B cell (primary cell): ENCODE measurements around the gene TP63. TPM values are rescaled to one million over a fixed set of nuclear protein-coding genes. Genes with fewer than 3 reads are reported as not detected.

Experiments
- ATAC-seq: fragments of 200-7000 bp; cut with Tn5 transposase; one replicate; pipeline ENCODE4 v1.10.0; 2021; ENCODE audit warnings: low read depth, mild to moderate bottlenecking, moderate number of reproducible peaks, moderate library complexity
- CTCF ChIA-PET: fragments of 350-600 bp; sonication (Branson Sonifier 250); formaldehyde crosslinking; loops from one replicate; lab custom pipeline; 2021; ENCODE audit warnings: antibody characterized with exemption, inconsistent platforms; lab: Charles Lee
- POLR2A ChIA-PET: fragments of 350-600 bp; sonication (Branson Sonifier 250); formaldehyde crosslinking; loops from one replicate; lab custom pipeline; 2021; ENCODE audit warnings: antibody characterized with exemption; lab: Charles Lee
- DNase-seq: peaks from one replicate; pipeline ENCODE4 v3.0.0; 2013
- H2AFZ ChIP-seq: 2 replicates; pipeline ENCODE4 v1.6.1; 2012; ENCODE audit warnings: mild to moderate bottlenecking, low read depth, low read length; ENCODE audit not compliant: insufficient read depth, poor library complexity, severe bottlenecking
- H3K27ac ChIP-seq, 2 donors: 1 replicate in 1 of 2; 2 replicates in 1 of 2; pipeline ENCODE4 v1.5.1; 2012 to 2013; ENCODE audit warnings: low read length in 2 of 2, mild to moderate bottlenecking in 2 of 2, moderate library complexity in 1 of 2
- H3K27me3 ChIP-seq, 4 experiments: fragments of 200-600 bp in 1 of 4; sonication (generic) in 1 of 4; replicated peaks in 1 of 4; 1 replicate in 2 of 4; 2 replicates in 2 of 4; pipeline versions ENCODE4 v1.6.1 to v1.7.0; 2013 to 2016; ENCODE audit warnings: low read length in 3 of 4, mild to moderate bottlenecking in 2 of 4, mixed read lengths in 1 of 4, moderate library complexity in 1 of 4; ENCODE audit not compliant: insufficient read depth in 4 of 4, control insufficient read depth in 3 of 4; ENCODE audit errors: control extremely low read depth in 1 of 4
- H3K36me3 ChIP-seq, 2 experiments: replicated peaks in 1 of 2; 1 replicate in 1 of 2; 2 replicates in 1 of 2; pipeline versions ENCODE4 v1.6.1 to v1.7.1; 2013; ENCODE audit warnings: low read length in 1 of 2; ENCODE audit not compliant: insufficient read depth in 2 of 2, control insufficient read depth in 1 of 2; ENCODE audit errors: control extremely low read depth in 1 of 2, extremely low read depth in 1 of 2
- H3K4me1 ChIP-seq, 2 donors: fragments of 200-600 bp in 1 of 2; sonication (generic) in 1 of 2; 1 replicate in 1 of 2; 2 replicates in 1 of 2; pipeline versions ENCODE4 v1.5.1 to v1.6.1; 2013 to 2017; ENCODE audit warnings: low read length in 2 of 2; ENCODE audit not compliant: control insufficient read depth in 2 of 2, insufficient read depth in 2 of 2
- H3K4me2 ChIP-seq: replicated peaks from 2 replicates; pipeline ENCODE3; 2012; ENCODE audit warnings: mild to moderate bottlenecking, low read depth, low read length; ENCODE audit not compliant: poor library complexity, severe bottlenecking
- H3K4me3 ChIP-seq, 5 experiments: fragments of 200-600 bp in 1 of 5; sonication (generic) in 1 of 5; 1 replicate in 3 of 5; 2 replicates in 2 of 5; pipeline versions ENCODE4 v1.5.1 to v1.7.0; 2011 to 2016; ENCODE audit warnings: low read length in 4 of 5, mild to moderate bottlenecking in 4 of 5, low read depth in 2 of 5, control low read depth in 1 of 5, moderate library complexity in 1 of 5; ENCODE audit not compliant: insufficient read depth in 1 of 5; ENCODE audit errors: control extremely low read depth in 1 of 5, extremely low read depth in 1 of 5
- H3K79me2 ChIP-seq: fragments of 200-600 bp; sonication (generic); one replicate; pipeline ENCODE4 v1.6.0; 2016; ENCODE audit warnings: low read length; ENCODE audit not compliant: control insufficient read depth, insufficient read depth
- H3K9ac ChIP-seq: fragments of 200-600 bp; sonication (generic); 2 replicates; pipeline ENCODE4 v1.6.1; 2017; ENCODE audit warnings: mild to moderate bottlenecking, low read length, moderate library complexity
- H3K9me3 ChIP-seq, 3 donors: one replicate each; pipeline versions ENCODE4 v1.6.1 to v1.7.1; 2013; ENCODE audit warnings: low read length in 2 of 3; ENCODE audit not compliant: control insufficient read depth in 2 of 3, insufficient read depth in 1 of 3; ENCODE audit errors: control extremely low read depth in 1 of 3
- H4K20me1 ChIP-seq: 2 replicates; pipeline ENCODE4 v1.6.0; 2012; ENCODE audit warnings: mild to moderate bottlenecking, low read length; ENCODE audit not compliant: insufficient read depth, control insufficient read depth, poor library complexity, severe bottlenecking
- H3K27ac Mint-ChIP-seq: one replicate; pipeline ENCODE4 v1.8.0; 2021; ENCODE audit warnings: mixed read lengths
- H3K27me3 Mint-ChIP-seq: one replicate; pipeline ENCODE4 v1.8.0; 2021; ENCODE audit warnings: mixed read lengths
- H3K4me1 Mint-ChIP-seq: one replicate; pipeline ENCODE4 v1.8.0; 2021; ENCODE audit warnings: mixed read lengths
- H3K4me3 Mint-ChIP-seq: one replicate; pipeline ENCODE4 v1.8.0; 2021; ENCODE audit warnings: mixed read lengths
- H3K9me3 Mint-ChIP-seq: one replicate; pipeline ENCODE4 v1.8.0; 2022; ENCODE audit warnings: mixed read lengths; ENCODE audit not compliant: insufficient read depth
- CTCF ChIP-seq: fragments of 200-600 bp; IDR thresholded peaks from one replicate; pipeline ENCODE4 v1.8.0; 2022; ENCODE audit warnings: antibody characterized with exemption, mild to moderate bottlenecking
- EZH2 ChIP-seq: IDR thresholded peaks from 2 replicates; pipeline ENCODE4 v1.6.1; 2012; ENCODE audit warnings: borderline replicate concordance, low read depth, mild to moderate bottlenecking, moderate library complexity, low read length; ENCODE audit not compliant: insufficient read depth, poor library complexity, severe bottlenecking
- WGBS: methylation state at CpG from one replicate; pipeline ENCODE4 v1.1.5; 2013; ENCODE audit warnings: missing lambda C conversion rate; ENCODE audit not compliant: insufficient coverage; 5-methylcytosine and 5-hydroxymethylcytosine counted together
- intact Hi-C: fragments of 100-400 bp; cut with micrococcal nuclease; formaldehyde crosslinking; loops from one replicate; pipeline ENCODE4 v1.10.0; 2022
- polyA plus RNA-seq: library from polyadenylated mRNA; depleted of rRNA; stranded (reverse); fragments of >200 nt; gene quantifications from 2 replicates; pipeline ENCODE4 v1.2.3, GENCODE V29; 2012
- total RNA-seq, 2 donors: library from RNA; stranded (reverse); fragments of 120-200 nt in 1 of 2; gene quantifications; 1 replicate in 1 of 2; 2 replicates in 1 of 2; pipeline versions ENCODE4 v1.2.3 to v1.2.4, GENCODE V29; 2013 to 2022

Gene TP63
- total and polyA plus RNA-seq, 2 donors (not counting 1 experiment from before 2014, with no cell fraction given) = 1.2 to 2.0 TPM

GRCh38 chr3:189841473-189842205, 210.4 kb downstream of the TP63 start:
- TF ChIP-seq EZH2 (no peak), CTCF (no peak)
- Histone ChIP-seq H3K4me2 (no peak overlapping the region), H3K79me2 (no peaks in the 10 kb centered on the region), H3K27ac (no peak overlapping the region), H3K4me1 (no peaks in the 10 kb centered on the region), H2AFZ (no peak overlapping the region), H3K9me3 (no peaks in the 10 kb centered on the region), H3K9ac (no peak overlapping the region), H3K36me3 (no peaks in the 10 kb centered on the region), H3K4me3 (no peak overlapping the region), H3K27me3 (no peaks in the 10 kb centered on the region), H4K20me1 (no peaks in the 10 kb centered on the region)
- no peaks in the 10 kb centered on the region for H3K9me3 Mint-ChIP-seq
- DNase-seq (no peak), ATAC-seq (no peak)
- CTCF ChIA-PET = no interaction called here
- intact Hi-C loops = no loop called here
- WGBS = 82% methylated on average over 10 of the region's 13 CpGs
- H3K27ac Mint-ChIP-seq = no peak overlapping the region
- no peaks in the 10 kb centered on the region for H3K27me3 Mint-ChIP-seq
- H3K4me3 Mint-ChIP-seq = no peak overlapping the region
- POLR2A ChIA-PET = no interaction called here
- no peaks in the 10 kb centered on the region for H3K4me1 Mint-ChIP-seq
